22Rv1 (cell line): ENCODE data around the gene HRH2.
"Not testable (repeated sequence)": the region's sequence is repeated elsewhere in the genome, so short reads cannot be mapped to it uniquely, and the experiment has no call there.

Source experiments
- H3K27ac ChIP-seq: fragments of 450-650 bp; 2 replicates; pipeline ENCODE4 v1.5.1; 2017
- ZFX ChIP-seq: fragments of 450-650 bp; IDR thresholded peaks from 2 replicates; pipeline ENCODE4 v1.6.1; 2017; ENCODE audit warnings: antibody characterized with exemption, borderline replicate concordance
- TF ChIP-seq, protein P1 (sequence below): fragments of 450-650 bp; IDR thresholded peaks from 2 replicates; pipeline ENCODE4 v1.5.1; 2017; ENCODE audit warnings: mild to moderate bottlenecking

HRH2 gene

DNA sequence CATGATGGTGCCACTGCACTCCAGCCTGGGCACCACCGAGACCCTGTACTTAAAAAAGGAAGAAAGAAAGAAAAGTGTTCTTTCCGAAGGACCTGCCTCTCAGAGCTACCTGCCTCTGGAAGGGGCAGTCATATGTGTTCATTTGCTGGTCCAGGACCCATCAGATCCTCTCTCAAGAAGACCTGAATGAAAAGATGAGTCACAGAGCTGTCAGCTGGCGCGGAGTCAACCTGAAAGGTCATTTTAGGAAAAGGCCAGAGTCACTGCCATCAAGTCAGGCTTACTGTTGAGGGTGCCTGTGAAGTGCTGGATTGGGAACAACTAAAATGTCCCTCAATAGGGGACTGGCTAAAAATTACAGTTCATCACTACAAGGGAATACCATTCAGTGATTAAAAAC lies 14.9 kb upstream of the HRH2 start:
- TF ChIP-seq, protein P1, sequence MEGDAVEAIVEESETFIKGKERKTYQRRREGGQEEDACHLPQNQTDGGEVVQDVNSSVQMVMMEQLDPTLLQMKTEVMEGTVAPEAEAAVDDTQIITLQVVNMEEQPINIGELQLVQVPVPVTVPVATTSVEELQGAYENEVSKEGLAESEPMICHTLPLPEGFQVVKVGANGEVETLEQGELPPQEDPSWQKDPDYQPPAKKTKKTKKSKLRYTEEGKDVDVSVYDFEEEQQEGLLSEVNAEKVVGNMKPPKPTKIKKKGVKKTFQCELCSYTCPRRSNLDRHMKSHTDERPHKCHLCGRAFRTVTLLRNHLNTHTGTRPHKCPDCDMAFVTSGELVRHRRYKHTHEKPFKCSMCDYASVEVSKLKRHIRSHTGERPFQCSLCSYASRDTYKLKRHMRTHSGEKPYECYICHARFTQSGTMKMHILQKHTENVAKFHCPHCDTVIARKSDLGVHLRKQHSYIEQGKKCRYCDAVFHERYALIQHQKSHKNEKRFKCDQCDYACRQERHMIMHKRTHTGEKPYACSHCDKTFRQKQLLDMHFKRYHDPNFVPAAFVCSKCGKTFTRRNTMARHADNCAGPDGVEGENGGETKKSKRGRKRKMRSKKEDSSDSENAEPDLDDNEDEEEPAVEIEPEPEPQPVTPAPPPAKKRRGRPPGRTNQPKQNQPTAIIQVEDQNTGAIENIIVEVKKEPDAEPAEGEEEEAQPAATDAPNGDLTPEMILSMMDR = no peak
- TF ChIP-seq ZFX = no peak
- no peak overlapping the region for H3K27ac ChIP-seq

DNA sequence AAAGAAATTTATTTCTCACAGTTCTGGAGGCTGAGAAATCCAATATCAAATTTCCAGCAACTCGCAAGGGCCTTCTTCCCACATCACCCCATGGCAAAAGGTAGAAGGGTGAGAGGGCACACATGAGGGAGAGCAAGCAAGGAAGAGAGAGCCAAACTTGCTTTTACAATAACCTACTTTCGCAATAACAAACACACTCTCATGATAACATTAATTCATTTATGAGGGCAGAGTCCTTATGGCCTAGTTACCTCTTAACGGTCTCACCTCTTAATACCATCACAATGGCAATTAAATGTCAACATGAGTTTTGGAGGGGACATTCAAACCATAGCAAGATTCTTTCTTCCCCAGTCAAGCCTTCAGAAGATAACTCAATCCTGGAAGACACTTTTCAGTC lies 11.6 kb upstream of the HRH2 start:
- H3K27ac ChIP-seq = no peak overlapping the region
- TF ChIP-seq, protein P1 = no peak
- TF ChIP-seq ZFX = no peak

DNA sequence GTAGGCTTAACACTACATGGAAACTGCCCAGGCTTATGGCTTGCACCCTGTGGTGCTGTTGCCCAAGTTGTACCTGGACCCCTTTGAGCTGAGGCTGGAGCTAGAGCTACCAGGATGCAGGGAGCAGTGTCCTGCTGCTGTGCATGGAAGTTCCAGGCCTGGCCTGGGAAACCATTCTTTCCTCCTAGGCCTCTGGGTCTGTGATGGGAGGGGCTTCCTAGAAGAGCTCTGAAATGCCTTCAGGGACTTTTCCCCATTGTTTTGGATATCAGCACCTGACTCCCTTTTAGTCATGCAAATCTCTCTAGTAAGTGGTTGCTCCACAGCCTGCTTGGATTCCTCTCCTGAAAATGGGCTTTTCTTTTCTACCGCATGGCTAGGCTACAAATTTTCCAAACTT lies 7.9 kb upstream of the HRH2 start:
- H3K27ac ChIP-seq = no peak overlapping the region
- TF ChIP-seq, protein P1 = no peak
- no peak for TF ChIP-seq ZFX

DNA sequence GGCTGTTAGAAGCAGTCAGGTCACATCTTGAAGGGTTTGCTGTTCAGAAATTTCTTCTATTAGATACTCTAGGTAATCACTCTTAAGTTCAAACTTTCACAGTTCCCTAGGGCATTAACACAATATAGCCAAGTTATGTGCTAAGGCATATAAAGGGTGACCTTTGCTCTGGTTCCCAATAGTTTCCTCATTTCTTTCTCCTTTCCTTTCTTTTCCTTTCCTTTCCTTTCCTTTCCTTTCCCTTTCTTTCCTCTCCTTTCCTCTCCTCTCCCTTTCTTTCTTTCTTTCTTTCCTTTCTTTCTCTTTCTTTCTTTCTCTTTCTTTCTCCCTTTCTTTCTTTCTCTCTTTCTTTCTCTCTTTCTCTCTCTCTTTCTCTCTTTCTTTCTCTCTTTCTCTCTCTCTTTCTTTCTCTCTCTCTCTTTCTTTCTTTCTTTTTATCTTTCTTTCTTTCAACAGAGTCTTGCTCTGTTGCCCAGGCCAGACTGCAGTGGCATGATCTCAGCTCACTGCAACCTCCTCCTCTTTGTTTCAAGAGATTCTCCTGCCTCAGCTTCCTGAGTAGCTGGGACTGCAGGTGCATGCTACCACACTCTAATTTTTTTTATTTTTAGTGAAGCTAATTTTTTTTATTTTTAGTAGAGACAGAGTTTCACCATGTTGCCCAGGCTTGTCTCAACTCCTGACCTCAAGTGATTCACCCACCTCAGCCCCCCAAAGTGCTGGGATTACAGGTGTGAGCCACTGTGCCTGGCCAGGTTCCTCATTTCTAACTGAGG lies 7.3 kb upstream of the HRH2 start:
- not testable (repeated sequence) for H3K27ac ChIP-seq

DNA sequence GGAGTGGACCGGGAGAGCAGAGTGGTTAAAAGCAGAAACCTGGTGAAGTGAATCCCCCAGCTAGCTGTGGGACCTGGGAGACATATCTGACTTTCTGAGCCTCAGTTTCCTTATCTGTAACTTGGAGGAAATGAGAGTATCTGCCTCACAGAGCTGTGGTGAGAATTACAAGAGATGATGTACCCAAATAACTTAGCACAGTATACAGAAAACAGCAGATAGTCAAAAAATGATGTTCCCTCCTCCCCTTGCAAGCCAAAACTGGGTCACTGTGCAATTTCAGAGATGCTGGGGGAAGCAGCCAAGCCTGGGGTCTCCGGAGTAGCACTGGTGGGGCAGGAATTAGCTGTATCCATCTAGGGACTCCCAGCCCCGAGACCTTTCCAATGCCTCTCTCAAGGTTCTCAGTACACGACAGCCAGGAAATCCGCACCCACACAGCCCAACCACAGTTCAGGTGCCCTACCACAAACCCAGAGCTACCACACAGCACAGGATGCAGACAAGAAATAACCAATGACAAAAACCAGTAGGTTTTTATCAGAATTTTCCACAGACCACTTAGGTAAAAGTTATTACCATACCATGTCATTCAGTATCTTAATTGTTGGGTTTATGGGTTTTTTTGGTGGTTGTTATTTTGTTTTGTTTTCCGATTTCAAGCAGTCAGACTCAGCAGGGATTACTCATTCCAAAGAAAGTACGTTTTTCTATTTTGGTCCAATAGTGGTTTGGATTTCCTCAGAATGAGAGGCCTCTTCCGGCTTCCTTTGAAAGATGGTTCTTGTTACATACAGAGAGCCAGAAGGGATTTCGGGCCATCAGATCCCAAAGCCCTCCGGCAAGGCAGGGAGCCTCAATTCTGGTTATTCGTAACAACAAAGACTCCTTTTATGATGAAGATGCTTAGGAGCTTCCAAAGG lies 4.9 kb upstream of the HRH2 start:
- TF ChIP-seq ZFX = no peak
- TF ChIP-seq, protein P1 = no peak
- no peak overlapping the region for H3K27ac ChIP-seq

DNA sequence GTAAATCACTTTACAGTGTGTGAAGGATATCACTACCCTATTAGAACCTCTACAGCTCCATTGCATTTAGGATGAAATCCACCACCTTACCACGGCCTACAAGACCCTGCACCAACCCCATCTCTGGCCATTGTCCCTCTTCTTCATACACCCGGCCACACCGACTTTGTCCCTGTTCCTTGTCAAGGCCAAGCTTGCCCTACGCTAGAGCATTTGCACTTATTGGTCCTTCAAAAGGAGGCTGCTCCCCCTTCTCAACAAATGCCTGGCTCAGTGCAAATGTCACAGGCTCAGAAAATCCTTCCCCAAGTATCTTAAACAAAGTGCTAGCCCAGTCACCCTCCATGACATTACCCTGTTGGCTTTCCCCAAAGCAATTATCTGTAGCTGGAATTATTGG lies 4.1 kb upstream of the HRH2 start:
- TF ChIP-seq, protein P1 = no peak
- TF ChIP-seq ZFX = no peak
- no peak overlapping the region for H3K27ac ChIP-seq

DNA sequence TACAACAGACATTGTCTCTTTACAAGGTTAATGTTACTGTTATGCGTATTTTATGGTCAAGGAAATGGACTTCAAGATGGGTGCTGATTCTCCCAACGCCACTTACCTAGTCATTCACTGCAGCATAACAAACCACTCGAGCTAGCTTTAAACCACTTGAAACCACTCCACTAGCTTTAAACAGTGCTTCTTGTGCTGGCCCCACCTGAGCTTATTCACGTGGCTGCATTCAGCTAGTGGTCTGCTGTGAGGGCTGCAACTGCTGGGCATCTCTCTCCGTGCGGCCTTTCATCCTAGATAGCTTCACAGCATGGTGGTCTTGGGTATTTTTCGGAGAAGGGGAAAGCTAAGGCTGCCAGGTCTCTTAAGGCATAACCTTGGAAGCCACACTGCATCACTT lies 3.5 kb upstream of the HRH2 start:
- TF ChIP-seq ZFX = no peak
- TF ChIP-seq, protein P1 = no peak
- no peak overlapping the region for H3K27ac ChIP-seq
